ENCODE measurements around the gene FIG4. TPM values are rescaled to one million over a fixed set of nuclear protein-coding genes. Genes with fewer than 3 reads are reported as not detected.

Gene FIG4
- total RNA-seq, 4 donors from 2014 or later = 9.4 to 18.1 (median 13.2) TPM

DNA sequence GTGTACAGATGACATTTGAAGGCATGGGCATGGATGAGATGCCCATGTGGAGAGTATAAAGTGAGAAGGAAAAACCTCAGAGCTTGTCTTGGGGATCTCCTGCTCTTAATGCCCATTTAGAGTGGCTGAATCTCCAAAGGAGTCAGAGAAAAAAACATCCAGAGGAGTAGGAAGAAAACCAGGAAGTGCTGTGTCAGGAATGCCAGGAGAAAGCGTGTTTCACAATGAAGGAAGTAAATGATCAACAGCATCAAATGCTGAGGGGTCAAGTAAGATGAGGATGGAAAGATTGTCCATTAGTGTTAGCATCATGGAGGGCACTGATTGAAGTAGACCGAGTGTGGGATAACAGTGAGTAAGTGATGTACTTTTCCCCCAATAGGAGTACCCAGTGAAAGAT is 56.1 kb downstream of the FIG4 start:
- ATAC-seq (ENCODE audit: low FRiP score) (no peak), DNase-seq (ENCODE audit: low spot score) (no peak)
- TF ChIP-seq, protein P1, sequence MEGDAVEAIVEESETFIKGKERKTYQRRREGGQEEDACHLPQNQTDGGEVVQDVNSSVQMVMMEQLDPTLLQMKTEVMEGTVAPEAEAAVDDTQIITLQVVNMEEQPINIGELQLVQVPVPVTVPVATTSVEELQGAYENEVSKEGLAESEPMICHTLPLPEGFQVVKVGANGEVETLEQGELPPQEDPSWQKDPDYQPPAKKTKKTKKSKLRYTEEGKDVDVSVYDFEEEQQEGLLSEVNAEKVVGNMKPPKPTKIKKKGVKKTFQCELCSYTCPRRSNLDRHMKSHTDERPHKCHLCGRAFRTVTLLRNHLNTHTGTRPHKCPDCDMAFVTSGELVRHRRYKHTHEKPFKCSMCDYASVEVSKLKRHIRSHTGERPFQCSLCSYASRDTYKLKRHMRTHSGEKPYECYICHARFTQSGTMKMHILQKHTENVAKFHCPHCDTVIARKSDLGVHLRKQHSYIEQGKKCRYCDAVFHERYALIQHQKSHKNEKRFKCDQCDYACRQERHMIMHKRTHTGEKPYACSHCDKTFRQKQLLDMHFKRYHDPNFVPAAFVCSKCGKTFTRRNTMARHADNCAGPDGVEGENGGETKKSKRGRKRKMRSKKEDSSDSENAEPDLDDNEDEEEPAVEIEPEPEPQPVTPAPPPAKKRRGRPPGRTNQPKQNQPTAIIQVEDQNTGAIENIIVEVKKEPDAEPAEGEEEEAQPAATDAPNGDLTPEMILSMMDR (IDR thresholded peaks at IDR 0.05) = no peak

- DNase-seq (ENCODE audit: low spot score) (no peak), ATAC-seq (ENCODE audit: low FRiP score) (no peak)
- TF ChIP-seq, protein P1 (IDR thresholded peaks at IDR 0.05) = no peak
Measured at GRCh38 chr6:109759098-109759955, 68.2 kb downstream of the FIG4 start.

DNA sequence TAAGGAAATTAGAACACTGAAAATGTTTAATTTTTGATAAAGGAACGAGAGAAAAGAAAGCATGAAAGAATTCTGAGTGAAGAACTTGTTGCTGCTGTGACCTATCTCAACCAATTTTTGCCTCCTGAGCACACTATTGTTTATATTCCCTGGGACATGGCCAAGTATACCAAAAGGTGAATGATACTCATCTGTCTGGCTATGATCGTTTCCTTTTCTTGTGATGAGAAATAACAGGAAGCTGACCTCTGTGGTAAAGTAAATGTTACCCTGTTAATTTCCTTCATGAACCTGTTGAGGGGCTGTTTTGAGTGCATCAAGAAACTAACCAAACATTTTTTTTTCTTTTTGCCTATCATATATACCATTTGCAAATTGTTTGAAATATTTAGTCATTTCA is 69.1 kb downstream of the FIG4 start:
- ATAC-seq (ENCODE audit: low FRiP score) = no peak
- DNase-seq (ENCODE audit: low spot score) = no peak
- TF ChIP-seq, protein P1 (IDR thresholded peaks at IDR 0.05) = no peak

DNA sequence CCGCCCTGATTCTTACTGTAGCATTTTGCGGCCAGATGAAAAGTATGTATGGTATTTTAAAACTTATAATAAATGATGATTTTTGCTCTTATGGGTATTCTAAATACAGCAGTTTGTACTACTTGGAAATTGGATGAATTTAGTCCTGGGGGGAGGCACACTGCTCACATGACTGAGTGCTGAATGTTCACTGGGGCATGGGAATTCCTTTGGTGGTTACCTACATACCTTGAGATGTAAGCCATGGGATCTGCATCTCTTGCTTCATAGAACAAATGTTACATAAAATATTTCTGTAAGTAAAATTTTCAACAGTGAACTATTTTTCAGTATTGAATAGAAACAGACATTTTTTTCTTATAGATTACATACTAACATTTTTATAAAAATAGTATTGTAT is 71.1 kb downstream of the FIG4 start:
- no peak for DNase-seq (ENCODE audit: low spot score)
- no peak for ATAC-seq (ENCODE audit: low FRiP score)

DNA sequence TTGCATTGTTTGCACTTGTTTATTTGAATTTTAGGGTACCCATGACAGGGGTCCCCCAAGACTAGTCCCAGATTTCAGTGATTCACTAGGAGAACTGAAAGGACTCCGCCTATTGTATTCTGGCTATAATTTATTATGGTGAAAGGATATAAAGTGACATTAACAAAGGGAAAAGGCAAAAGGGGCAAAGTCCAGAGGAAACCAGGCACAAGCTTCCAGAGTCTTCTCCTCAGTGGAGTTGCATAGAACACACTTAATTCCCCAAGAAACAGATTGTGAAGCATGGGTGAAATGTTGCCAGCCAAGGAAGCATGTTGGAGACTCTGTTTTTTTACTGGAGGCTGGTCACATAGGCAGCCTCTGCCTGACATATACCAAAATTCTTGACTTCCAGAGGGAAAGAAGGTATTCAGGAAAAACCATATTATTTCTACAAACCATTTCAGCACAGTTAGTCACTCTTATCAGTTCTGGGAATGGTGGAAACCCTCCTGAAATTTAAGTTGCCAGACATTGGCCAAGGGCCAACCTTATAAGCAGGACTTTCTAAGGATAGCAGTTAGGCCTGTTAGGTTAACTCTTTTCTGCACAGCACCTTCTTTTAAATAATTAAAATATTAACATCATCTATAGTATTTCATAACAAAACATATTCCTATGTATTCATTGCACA is 71.8 kb downstream of the FIG4 start:
- ATAC-seq (ENCODE audit: low FRiP score) (no peak), DNase-seq (ENCODE audit: low spot score) (no peak)
- TF ChIP-seq, protein P1 (IDR thresholded peaks at IDR 0.05) = no peak

More for the DNA sequence above, 71.1 kb downstream of the FIG4 start:
- TF ChIP-seq, protein P1 (IDR thresholded peaks at IDR 0.05) = no peak

- ATAC-seq (ENCODE audit: low FRiP score) (no peak), DNase-seq (ENCODE audit: low spot score) (no peak)
- TF ChIP-seq, protein P1 (IDR thresholded peaks at IDR 0.05) = no peak
Measured at GRCh38 chr6:109766167-109766566, 75.1 kb downstream of the FIG4 start.
